ENCODE results near the gene CIITA.

Gene CIITA

DNA sequence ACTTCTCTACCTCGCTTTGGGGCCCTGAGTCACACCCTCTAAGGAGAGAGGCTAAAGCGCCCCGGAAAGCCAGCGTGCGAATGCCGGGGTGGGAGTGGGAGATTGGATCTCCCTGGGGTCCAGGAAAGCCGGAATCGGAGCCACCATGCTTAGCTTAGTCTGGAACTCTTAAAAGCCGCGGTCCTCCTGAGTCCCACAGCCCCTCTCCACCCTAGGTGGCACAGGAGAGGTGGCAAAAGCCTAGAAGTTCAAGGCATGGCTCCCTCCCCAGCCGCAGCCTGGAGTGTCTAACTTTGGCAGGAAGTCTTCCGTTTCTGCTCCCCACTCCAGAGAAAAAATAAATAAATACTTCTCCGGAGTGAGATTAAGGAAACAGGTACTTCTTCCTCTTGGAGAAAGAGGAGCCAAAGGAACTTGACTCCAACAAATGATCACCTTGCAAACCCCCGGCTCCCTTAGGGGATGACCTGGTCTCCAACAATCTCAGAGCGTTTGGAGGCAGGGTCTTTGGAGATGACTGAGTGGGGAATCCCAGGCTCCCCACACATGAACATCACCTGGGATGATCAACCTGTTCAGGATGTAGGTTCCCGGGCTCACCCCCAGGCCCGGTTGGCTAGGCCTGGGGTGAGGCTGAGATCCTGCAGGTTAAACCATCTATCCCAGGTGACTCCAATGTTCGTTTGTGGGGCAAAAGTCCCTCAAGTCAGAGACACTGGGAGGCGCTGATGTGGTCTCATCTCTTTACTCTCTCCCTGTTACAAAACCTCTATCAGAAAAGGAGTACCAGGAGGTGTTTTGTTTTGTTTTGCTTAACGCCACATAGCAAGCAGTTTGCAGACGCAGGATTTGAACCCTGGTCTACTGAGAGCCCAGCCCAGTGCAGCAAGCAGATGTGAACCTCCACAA lies 2.9 kb downstream of the CIITA start:
- DNase-seq = no peak

DNA sequence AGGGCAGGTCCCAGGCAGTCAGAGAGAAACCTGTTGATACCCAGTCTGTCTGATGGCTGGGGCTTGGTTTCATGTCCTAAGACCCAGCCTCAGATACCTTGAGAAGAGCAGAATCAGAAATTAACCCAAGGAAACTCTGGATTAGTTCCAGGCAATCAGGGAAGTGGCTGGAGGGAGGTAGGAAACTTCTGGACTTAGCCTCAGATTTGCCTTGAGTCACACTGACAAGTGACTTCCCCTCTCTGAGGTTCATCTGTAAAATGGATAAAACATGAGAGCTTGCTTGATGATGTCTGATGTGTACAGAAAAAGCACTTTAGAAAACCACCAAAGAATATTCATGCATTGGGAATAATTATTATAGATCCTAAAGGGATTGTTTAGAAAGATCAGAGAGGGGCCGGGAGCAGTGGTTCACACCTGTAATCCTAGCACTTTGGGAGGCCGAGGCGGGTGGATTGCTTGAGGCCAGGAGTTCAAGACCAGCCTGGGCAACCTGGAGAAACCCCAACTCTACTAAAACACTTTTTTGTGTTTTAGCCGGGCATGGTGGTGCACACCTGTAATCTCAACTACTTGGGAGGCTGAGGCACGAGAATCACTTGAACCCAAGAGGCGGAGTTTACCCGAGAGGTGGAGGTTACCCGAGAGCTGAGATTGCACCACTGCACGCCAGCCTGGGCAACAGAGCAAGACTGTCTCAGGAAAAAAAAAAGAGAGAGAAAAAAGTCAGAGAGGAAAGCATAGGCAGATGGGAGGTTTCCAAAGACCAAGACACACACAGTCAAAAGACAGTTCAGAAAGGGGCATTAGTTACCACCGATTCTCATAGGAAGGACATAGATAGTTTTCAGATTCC lies 3.8 kb downstream of the CIITA start:
- peak; percentile 49 to 51 for DNase-seq

DNA sequence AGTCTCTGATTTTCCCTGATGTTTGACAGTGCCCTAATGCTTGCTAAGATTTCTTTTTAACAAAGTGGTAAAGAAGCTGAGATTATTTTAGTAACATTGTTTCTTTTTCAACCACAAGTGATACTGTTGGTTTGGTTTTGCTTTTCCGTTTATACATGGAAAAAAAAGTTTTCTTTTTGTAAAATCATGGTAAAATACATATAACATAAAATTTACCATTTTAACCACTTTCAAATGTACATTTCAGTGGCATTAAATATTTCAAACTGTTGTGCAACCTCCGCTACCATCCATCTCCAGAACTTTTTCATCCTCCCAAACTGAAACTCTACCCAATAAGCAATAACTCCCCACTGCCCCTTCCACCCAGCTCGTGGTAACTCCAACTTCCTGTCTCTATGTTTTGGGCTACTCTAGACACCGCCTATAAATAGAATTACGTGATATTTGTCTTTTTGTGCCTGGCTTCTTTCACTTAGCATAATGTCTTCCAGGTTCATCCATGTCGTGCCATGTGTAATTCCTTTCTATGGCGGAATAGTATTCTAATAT lies 4.6 kb downstream of the CIITA start:
- peak; percentile 43 for DNase-seq

DNA sequence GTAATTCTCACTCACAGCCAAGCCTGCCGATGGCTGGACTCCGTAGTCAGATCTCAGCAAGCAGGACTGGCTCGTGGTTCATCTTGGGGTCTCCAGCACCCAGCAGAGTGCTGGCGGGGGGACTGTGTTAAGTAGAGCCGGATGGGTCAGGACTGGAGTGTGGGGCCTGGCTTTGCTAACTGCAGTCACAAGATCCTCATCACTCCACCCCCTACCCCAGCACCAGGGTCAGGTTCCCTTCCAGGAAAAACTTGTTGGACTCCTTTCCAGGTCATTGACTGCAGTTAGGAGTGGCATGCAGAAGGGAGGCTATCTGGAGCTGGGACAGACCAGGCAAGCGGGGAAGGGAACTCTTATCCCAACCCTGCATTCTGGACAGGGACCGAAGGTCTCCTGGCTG lies 6.0 kb downstream of the CIITA start:
- no peak for DNase-seq

DNA sequence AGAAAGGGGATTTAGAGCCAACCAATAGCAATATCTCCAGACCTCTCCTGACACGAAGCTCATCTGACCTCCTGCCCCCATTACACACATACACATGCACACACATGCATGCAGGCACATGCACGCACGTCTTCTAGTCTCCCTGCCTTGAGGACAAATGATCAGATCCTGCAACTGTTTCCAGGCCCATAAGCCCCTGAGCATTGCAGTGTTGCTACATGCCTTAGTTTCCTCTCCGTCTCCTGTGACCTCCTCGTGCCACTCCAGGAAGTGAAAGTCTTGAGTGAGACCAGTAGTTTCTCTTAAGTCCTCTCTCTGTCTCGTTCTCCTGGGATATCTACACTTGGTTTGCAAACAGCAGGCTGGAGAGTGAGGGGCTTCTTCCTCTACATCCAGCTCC lies 8.2 kb downstream of the CIITA start:
- DNase-seq = peak; percentile 60 to 74

DNA sequence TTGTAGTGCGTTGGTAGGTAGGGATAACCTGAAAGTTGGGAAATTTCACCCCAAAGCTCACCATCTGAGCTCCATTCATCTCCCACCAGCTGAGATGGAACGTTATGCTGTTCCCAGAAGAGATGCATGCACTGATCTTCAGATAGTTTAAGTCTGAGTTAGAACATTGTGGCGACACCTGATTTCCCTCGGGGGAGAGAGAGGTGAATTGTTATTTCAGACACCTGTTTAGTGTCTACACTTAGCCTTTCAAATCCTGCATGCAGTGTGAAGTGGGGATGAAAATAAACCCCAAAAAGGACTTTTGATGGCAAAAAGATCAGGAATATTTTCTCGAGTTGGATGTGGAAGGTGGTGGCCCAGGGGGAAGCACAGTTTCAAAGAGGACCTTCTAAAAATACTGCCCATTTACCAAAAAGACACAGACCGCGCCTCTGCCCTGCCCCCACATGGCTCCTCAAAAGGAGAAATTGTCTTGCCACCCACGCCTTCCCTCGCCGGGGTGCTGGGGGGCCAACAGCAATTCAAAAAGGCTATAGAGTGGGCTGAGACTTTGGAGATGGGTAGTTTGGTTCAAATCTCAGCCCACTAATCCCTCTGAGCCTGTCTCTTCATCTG lies 11.4 kb downstream of the CIITA start:
- DNase-seq = peak; percentile 52 to 58

DNA sequence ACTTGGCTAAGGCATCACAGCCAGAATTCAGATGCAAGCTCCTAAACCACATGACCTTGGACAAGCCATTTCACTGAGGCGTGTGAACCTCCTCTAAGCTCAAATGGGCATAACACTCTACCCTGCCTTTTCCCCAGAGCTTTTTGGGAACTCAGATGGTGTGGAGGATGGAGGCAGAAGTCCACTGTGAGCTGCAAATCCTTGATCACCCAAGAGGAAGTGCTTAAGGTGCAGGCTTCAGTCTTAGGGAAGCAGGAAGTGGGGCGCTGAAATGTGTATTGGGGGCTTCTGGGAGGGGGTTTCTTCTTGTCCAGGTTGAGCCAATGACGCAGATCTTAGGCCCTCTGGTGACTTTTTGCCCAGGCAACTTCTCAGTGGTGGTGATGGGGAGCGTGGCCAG lies 12.9 kb downstream of the CIITA start:
- peak in 1 of 2 donors; percentile 46 for DNase-seq

DNA sequence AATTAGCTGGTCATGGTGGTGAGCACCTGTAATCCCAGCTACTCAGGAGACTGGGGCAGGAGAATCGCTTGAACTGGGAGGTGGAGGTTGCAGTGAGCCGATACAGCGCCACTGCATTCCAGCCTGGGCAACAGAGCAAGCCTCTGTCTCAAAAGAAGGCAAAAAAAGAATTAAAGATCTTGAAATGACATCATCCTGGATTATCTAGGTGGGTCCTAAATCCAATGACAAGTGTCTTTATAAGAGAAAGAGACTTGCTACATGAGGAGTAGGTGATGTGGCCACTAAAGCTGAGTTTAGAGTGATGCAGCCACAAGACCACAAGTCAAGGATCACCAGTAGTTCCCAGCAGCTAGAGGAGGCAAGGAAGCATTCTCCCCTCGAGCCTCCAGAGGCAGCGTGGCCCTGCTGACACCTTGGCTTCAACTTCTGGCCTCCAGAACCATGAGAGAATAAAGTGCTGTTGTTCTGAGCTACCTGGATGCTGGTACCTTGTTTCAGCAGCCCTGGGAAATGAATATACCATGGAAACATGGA lies 15.8 kb downstream of the CIITA start:
- no peak for DNase-seq

DNA sequence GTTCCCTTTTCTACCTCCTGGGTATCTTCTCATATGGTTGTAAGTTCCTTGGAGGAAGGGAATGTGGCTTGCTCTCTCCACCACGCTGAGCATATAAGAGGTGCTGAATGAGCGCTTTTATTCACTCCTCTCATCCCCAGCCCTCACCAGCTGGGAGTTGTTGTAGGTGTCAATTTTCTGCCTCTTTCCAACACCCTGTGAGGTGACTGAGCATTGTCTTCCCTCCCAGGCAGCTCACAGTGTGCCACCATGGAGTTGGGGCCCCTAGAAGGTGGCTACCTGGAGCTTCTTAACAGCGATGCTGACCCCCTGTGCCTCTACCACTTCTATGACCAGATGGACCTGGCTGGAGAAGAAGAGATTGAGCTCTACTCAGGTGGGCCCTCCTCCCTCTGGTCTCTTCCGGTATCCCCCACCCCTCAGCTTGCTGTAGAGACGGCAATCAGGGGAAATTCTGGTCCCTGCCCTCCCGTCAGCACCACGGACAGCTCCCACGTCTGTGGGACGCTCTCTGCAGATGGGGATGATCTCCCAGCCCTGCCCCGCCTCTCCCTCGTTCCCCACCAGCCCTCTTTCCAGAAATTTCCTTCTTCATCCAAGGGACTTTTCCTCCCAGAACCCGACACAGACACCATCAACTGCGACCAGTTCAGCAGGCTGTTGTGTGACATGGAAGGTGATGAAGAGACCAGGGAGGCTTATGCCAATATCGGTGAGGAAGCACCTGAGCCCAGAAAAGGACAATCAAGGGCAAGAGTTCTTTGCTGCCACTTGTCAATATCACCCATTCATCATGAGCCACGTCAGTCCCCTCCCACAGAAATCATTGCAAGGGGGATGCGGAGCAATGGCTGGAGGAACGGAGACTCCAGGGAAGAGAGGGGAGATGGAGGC lies 18.3 kb downstream of the CIITA start:
- DNase-seq = peak in 1 of 2 donors; percentile 52

DNA sequence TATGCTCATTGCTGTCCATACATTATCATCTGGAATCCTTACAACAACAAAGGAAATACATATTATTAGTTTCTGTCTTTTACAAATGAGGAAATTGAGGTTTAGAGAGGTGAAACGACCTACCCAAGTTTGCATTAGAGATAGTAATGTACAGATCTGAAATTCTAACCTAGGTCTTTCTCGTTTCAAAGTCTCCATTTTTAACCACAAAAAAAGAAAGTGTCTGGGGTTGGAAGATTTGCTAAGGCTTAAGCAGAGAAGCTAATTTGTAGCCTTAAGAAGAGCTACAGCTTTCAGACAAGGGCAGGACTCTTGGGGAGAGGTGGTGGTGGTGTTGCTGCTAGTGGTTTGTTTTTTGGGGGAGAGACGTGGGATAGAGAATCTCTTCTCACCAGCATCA lies 19.2 kb downstream of the CIITA start:
- no peak for DNase-seq

DNA sequence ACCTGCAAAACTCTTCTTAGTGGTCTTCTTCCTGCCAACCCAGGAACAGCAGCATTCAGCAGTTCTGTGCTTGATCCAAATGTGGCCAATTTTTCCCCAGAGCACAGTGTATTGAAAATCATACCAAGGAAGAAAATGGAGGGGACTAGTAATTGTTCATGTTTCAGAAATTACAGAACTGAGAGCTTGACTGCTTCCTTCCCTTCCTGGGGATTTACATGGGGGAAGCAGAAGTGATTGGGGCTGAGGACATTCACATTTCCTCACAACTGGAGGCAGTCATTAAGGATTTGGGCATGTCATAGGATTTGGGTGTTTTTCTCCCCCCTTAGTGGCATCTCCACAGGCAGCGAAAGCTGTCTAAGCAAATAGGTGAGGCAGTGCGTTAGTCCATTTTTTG lies 19.7 kb downstream of the CIITA start:
- DNase-seq = peak; percentile 69 to 80

DNA sequence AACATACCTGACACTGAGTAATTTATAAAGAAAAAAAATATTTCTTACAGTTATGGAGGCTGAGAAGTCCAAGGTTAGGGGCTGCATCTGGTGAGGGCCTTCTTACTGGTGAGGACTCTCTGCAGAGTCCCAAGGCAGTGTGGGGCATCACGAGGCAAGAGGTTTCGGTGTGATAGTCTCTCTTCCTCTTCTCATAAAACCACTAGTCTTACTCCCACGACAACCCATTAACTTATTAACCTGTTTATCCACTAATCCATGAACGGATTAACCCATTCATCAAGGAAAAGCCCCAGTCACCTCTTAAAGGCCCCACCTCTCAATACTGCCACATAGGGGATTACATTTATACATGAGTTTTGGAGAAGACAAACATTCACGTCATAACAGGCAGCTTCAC lies 20.1 kb downstream of the CIITA start:
- no peak for DNase-seq

DNA sequence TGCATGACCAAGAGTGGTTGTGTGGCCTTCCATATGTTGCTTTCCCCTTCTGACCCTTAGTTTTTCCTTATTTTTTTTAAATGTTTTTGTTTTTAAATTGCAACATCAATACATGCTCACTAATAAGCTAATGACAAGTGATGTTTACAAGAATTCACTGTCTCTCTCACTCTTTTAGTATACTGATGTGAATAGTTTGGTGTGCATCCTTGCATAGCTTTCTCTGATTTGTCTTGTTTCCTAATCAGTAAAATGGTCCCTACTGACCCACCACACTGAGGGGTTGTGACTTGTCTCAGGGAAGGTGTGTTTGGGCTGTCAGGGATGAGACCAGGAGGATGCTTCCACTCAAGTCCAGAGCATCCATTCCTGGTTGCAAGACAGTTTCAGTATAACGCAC lies 26.0 kb downstream of the CIITA start:
- DNase-seq = no peak

DNA sequence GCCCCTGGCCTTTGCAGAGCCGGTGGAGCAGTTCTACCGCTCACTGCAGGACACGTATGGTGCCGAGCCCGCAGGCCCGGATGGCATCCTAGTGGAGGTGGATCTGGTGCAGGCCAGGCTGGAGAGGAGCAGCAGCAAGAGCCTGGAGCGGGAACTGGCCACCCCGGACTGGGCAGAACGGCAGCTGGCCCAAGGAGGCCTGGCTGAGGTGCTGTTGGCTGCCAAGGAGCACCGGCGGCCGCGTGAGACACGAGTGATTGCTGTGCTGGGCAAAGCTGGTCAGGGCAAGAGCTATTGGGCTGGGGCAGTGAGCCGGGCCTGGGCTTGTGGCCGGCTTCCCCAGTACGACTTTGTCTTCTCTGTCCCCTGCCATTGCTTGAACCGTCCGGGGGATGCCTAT lies 29.5 kb downstream of the CIITA start:
- DNase-seq = no peak

DNA sequence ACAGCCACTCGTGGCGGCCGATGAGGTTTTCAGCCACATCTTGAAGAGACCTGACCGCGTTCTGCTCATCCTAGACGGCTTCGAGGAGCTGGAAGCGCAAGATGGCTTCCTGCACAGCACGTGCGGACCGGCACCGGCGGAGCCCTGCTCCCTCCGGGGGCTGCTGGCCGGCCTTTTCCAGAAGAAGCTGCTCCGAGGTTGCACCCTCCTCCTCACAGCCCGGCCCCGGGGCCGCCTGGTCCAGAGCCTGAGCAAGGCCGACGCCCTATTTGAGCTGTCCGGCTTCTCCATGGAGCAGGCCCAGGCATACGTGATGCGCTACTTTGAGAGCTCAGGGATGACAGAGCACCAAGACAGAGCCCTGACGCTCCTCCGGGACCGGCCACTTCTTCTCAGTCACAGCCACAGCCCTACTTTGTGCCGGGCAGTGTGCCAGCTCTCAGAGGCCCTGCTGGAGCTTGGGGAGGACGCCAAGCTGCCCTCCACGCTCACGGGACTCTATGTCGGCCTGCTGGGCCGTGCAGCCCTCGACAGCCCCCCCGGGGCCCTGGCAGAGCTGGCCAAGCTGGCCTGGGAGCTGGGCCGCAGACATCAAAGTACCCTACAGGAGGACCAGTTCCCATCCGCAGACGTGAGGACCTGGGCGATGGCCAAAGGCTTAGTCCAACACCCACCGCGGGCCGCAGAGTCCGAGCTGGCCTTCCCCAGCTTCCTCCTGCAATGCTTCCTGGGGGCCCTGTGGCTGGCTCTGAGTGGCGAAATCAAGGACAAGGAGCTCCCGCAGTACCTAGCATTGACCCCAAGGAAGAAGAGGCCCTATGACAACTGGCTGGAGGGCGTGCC lies 30.1 kb downstream of the CIITA start:
- no peak for DNase-seq

DNA sequence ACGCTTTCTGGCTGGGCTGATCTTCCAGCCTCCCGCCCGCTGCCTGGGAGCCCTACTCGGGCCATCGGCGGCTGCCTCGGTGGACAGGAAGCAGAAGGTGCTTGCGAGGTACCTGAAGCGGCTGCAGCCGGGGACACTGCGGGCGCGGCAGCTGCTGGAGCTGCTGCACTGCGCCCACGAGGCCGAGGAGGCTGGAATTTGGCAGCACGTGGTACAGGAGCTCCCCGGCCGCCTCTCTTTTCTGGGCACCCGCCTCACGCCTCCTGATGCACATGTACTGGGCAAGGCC lies 30.7 kb downstream of the CIITA start:
- DNase-seq = no peak

DNA sequence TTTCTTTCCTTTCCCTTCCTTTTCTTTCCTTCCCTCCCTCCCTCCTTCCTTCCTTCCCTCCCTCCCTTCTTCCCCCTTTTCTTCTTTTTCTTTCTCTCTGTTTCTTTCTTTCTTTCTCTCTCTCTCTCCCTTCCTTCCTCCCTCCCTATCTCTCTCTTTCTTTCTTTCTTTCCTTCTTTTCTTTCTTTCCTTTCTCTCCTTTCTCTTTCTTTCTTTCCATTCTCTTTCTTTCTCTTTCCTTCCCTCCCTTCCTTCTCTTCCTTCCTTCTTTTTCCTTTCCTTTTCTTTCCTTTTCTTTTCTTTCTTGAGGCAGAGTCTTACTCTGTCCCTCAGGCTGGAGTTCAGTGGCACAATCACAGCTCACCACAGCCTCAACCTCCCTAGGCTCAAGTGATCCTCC lies 34.3 kb downstream of the CIITA start:
- DNase-seq = no peak

DNA sequence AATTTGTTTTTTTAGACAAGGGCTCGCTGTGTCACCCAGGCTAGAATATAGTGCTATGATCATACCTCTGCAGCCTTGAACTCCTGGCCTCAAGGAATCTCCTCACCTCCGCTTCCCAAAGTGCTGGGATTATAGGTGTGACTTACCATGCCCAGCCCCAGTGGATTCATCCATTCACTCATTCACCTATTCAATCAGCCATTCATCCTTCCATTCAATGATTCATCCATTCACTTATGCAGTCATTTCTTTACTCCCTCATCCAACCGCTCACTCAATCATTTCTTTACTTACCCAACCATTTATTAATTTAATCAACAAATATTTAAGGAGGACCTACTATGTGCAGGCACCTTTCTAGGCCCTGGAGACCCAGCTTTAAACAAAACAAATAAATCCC lies 39.5 kb downstream of the CIITA start:
- no peak for DNase-seq

DNA sequence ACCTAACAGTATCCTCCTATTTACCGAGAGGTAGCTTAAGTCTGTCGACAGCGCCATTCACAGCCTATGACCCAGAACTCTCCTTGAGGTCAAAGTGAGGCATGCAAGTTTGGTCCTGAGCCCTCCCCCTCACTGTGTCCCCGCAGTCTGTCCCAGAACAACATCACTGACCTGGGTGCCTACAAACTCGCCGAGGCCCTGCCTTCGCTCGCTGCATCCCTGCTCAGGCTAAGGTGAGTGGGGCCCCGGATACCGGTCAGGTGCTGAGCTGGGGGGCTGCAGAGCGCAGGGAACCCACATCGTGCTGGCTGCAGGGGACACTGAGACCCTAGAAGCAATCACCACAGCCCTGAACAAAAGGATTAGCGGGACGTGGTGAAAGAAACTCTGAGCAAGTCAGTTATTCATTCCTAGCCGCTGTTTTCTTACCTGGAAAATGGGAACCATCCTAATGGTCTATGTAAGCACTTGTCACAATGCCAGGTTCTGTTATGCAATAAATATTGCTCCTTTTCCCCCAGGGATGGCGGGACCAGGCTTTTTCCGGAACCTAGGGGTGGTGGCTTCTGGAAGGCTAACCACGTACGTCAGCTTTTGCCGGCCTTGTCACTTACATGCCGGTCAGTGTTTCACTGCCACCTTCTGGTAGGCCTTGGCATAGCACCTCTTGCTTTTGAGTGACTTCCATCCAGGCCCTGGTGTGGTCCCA lies 41.4 kb downstream of the CIITA start:
- peak; percentile 82 to 99 for DNase-seq

DNA sequence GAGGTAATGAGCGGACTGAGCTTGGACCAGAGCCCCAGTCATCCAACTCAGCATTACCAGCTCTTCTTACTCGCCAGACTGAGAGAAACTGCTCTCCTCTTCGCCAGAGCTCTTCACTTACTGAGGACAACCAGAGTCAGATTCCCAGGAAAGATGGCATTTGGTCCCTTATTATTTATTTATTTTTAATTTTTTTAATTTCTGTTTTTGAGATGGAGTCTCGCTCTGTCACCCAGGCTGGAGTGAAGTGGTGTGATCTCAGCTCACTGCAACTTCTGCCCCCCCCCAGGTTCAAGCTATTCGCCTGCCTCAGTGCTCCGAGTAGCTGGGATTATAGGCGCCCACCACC lies 42.0 kb downstream of the CIITA start:
- no peak for DNase-seq

Measured in inflammatory macrophage treated with lipopolysaccharide for 1 hour (primary cell).